ENCODE measurements around the gene S100A10.

S100A10 gene

GRCh38 chr1:152023221-152023620 lies 29.6 kb upstream of the S100A10 start:
- DNase-seq (ENCODE audit: low read depth in 1 of 2, low spot score in 1 of 2), result no peak
- no peak overlapping the region for H3K4me3 ChIP-seq (replicated peaks; ENCODE audit: insufficient read depth, low read length)
- no peak for TF ChIP-seq CTCF (IDR thresholded peaks at IDR 0.05; ENCODE audit: insufficient read depth, low read length)
- no peak for TF ChIP-seq REST (IDR thresholded peaks at IDR 0.05; ENCODE audit: insufficient replicate concordance, low read depth)
- no peak for TF ChIP-seq POLR2AphosphoS5 (IDR thresholded peaks at IDR 0.05; ENCODE audit: low read depth)
- no peak for TF ChIP-seq SPI1 (IDR thresholded peaks at IDR 0.05; ENCODE audit: borderline replicate concordance, low read depth)
- no peak for TF ChIP-seq GABPA (IDR thresholded peaks at IDR 0.05; ENCODE audit: low read depth)
- no peak overlapping the region for H3K27ac ChIP-seq (replicated peaks)
- H3K27me3 ChIP-seq (ENCODE audit: insufficient read depth, poor library complexity, severe bottlenecking), result no peaks in the 10 kb centered on the region

- TF ChIP-seq CTCF (IDR thresholded peaks at IDR 0.05; ENCODE audit: insufficient read depth, low read length) (no peak), SPI1 (IDR thresholded peaks at IDR 0.05; ENCODE audit: borderline replicate concordance, low read depth) (no peak), POLR2AphosphoS5 (IDR thresholded peaks at IDR 0.05; ENCODE audit: low read depth) (no peak), GABPA (IDR thresholded peaks at IDR 0.05; ENCODE audit: low read depth) (no peak), REST (IDR thresholded peaks at IDR 0.05; ENCODE audit: insufficient replicate concordance, low read depth) (no peak)
- DNase-seq (ENCODE audit: low read depth in 1 of 2, low spot score in 1 of 2), result no peak
- H3K27ac ChIP-seq (replicated peaks), result no peak overlapping the region
- H3K27me3 ChIP-seq (ENCODE audit: insufficient read depth, poor library complexity, severe bottlenecking), result no peaks in the 10 kb centered on the region
- no peak overlapping the region for H3K4me3 ChIP-seq (replicated peaks; ENCODE audit: insufficient read depth, low read length)
Measured at GRCh38 chr1:152022474-152022873, 28.8 kb upstream of the S100A10 start.

- Histone ChIP-seq H3K4me3 (replicated peaks; ENCODE audit: insufficient read depth, low read length) (no peak overlapping the region), H3K27ac (replicated peaks) (no peak overlapping the region), H3K27me3 (ENCODE audit: insufficient read depth, poor library complexity, severe bottlenecking) (no peaks in the 10 kb centered on the region)
- TF ChIP-seq SPI1 (IDR thresholded peaks at IDR 0.05; ENCODE audit: borderline replicate concordance, low read depth), result no peak
- TF ChIP-seq CTCF (IDR thresholded peaks at IDR 0.05; ENCODE audit: insufficient read depth, low read length), result no peak
- no peak for TF ChIP-seq GABPA (IDR thresholded peaks at IDR 0.05; ENCODE audit: low read depth)
- TF ChIP-seq POLR2AphosphoS5 (IDR thresholded peaks at IDR 0.05; ENCODE audit: low read depth), result no peak
- TF ChIP-seq REST (IDR thresholded peaks at IDR 0.05; ENCODE audit: insufficient replicate concordance, low read depth), result no peak
- no peak for DNase-seq (ENCODE audit: low read depth in 1 of 2, low spot score in 1 of 2)
Measured at GRCh38 chr1:152021569-152021968, 27.9 kb upstream of the S100A10 start.
